ENCODE measurements around the gene ZNF319.

DNA sequence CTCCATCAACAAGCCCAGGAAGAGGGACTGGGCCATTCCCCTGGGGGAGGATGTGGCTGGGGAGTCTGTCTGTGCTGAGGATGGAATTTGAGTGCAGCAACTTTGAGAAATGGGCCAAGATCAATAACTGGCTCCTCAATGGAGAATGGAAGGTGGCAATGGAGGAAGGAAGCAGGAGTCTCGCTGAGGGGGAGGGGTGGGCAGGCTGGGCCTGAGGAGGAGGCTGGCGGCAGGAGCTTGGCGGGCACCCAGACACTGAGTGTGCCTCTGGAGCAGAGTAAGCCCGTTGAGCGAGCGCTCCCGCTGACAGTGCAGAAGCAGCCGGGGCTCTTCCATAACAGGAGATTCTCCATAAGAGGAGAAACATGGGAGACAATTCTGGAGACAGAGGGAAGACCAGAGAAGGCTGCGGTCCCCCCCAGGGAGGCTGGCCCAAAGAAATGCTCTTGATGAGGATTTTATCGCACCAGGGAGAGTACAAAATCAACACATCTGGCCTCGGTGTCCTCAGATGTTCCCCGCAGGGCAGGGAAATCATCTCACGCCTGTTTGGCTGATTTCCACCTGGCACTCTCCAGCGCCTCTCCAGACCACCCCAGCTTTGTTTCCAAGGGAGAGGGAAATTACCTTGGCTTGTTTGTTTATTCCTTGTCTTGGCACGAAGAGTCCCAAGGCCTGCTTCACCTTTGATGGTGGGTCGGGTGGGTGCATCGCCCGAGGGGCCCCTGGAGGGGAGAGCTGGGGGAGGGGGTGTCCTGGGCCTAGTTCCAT lies 22.3 kb upstream of the ZNF319 start:
- TF ChIP-seq ESRRA (CRISPR knock-in tag; IDR thresholded peaks at IDR 0.05; ENCODE audit: borderline replicate concordance): no peak
- TF ChIP-seq, protein P1, sequence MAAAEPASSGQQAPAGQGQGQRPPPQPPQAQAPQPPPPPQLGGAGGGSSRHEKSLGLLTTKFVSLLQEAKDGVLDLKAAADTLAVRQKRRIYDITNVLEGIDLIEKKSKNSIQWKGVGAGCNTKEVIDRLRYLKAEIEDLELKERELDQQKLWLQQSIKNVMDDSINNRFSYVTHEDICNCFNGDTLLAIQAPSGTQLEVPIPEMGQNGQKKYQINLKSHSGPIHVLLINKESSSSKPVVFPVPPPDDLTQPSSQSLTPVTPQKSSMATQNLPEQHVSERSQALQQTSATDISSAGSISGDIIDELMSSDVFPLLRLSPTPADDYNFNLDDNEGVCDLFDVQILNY (CRISPR knock-in tag; IDR thresholded peaks at IDR 0.05): no peak
- TF ChIP-seq IRF2 (CRISPR knock-in tag; IDR thresholded peaks at IDR 0.05; ENCODE audit: borderline replicate concordance, low read depth): no peak
- no peak for TF ChIP-seq CTCF (IDR thresholded peaks at IDR 0.05)
- TF ChIP-seq ZNF138 (CRISPR knock-in tag; conservative IDR thresholded peaks at IDR 0.05): no peak
- no peak for TF ChIP-seq SMAD4 (CRISPR knock-in tag; IDR thresholded peaks at IDR 0.05)
- no peak for TF ChIP-seq GABPB1 (CRISPR knock-in tag; IDR thresholded peaks at IDR 0.05)
- no peak for TF ChIP-seq JUN (CRISPR knock-in tag; IDR thresholded peaks at IDR 0.05)
- TF ChIP-seq ZNF232 (CRISPR knock-in tag; IDR thresholded peaks at IDR 0.05): no peak
